Right atrium auricular region (tissue), 2 donors: ENCODE results near the gene RGS9. TPM values are rescaled to one million over a fixed set of nuclear protein-coding genes. Genes with fewer than 3 reads are reported as not detected.
"Not testable (repeated sequence)": the region's sequence is repeated elsewhere in the genome, so short reads cannot be mapped to it uniquely, and the experiment has no call there.

Source experiments
- DNase-seq: peaks from one replicate; pipeline ENCODE4 v3.0.0-alpha.2; 2019; ENCODE audit warnings: low spot score
- H3K27ac ChIP-seq, 2 donors: fragments of 200-600 bp; sonication (generic); 1 replicate in 1 of 2; 2 replicates in 1 of 2; pipeline ENCODE4 v1.5.1; 2016 to 2019
- H3K27me3 ChIP-seq, 2 donors: fragments of 200-600 bp; sonication (generic); one replicate each; pipeline versions ENCODE4 v1.5.1 to v1.6.0; 2017 to 2019
- H3K36me3 ChIP-seq: fragments of 200-600 bp; sonication (generic); one replicate; pipeline ENCODE4 v1.5.1; 2016
- H3K4me1 ChIP-seq, 2 donors: fragments of 200-600 bp; sonication (generic); one replicate each; pipeline versions ENCODE4 v1.5.1 to v1.6.0; 2017 to 2019
- H3K4me3 ChIP-seq, 2 donors: fragments of 200-600 bp; sonication (generic); 1 replicate in 1 of 2; 2 replicates in 1 of 2; pipeline ENCODE4 v1.5.1; 2017 to 2019; ENCODE audit warnings: mild to moderate bottlenecking in 1 of 2, moderate library complexity in 1 of 2
- H3K9me3 ChIP-seq, 2 donors: fragments of 200-600 bp; sonication (generic); one replicate each; pipeline ENCODE4 v1.5.1; 2019
- total RNA-seq, 2 donors: library from RNA; depleted of rRNA; stranded (reverse); fragments of >200 nt; gene quantifications; one replicate each; pipeline ENCODE4 v1.1.0, GENCODE V29; 2016
- TF ChIP-seq, protein P1 (sequence below), 2 donors: fragments of 200-600 bp; sonication (generic); IDR thresholded peaks; one replicate each; pipeline ENCODE4 v1.5.1; 2019; ENCODE audit warnings: antibody characterized with exemption in 2 of 2

RGS9 gene
- total RNA-seq: 1 to 10 TPM; 2.3 to 6.9 TPM

DNA sequence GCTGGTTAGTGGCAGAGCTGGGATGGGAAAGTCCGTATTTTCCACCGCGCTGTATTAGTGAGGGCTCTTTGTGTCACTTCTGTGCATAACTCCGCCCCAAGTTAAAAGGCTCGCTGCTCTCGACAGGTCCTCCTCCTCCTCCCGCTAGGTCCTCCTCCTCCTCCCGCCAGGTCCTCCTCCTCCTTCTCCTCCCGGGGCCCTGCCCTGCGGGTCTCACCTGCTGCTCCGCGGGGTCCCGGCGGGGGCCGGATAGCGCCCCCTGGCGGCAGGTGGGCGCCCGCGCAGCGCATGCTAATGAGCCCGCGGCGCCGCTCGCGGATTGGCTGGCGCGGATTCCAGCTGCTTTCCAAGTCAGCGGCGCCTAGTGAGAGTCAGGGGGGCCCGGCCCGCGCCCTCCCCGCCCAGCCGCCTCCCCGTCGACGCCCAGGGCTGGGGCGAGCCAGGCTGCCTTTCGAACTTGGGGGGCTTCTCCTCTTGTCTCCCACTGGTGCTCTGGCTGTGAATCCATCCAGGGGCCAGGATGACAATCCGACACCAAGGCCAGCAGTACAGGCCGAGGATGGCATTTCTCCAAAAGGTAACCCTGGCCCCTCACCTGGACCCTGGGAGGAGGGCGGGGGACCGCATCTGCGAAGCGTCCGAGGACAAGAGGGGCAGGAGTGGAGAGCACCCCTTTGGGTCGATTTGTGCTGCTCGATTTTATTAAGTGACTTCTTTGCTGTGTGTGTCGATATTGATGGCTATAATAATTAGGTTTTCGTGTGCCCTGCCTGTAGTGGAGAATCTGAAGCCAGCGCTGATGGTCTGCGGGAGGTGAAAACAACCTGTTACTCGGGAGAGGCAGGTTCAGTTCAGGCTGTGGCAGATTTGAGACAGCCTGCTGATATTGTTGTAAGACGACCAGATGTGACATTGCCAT, at the start of gene RGS9:
RGS9 (plus strand) TSS at position 350 of the 919 bp plus-strand sequence; CDS start at position 521, 171 bp downstream.
- TF ChIP-seq, protein P1, sequence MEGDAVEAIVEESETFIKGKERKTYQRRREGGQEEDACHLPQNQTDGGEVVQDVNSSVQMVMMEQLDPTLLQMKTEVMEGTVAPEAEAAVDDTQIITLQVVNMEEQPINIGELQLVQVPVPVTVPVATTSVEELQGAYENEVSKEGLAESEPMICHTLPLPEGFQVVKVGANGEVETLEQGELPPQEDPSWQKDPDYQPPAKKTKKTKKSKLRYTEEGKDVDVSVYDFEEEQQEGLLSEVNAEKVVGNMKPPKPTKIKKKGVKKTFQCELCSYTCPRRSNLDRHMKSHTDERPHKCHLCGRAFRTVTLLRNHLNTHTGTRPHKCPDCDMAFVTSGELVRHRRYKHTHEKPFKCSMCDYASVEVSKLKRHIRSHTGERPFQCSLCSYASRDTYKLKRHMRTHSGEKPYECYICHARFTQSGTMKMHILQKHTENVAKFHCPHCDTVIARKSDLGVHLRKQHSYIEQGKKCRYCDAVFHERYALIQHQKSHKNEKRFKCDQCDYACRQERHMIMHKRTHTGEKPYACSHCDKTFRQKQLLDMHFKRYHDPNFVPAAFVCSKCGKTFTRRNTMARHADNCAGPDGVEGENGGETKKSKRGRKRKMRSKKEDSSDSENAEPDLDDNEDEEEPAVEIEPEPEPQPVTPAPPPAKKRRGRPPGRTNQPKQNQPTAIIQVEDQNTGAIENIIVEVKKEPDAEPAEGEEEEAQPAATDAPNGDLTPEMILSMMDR (IDR thresholded peaks at IDR 0.05): peak; percentile 99 to 100
- H3K27me3 ChIP-seq: no peaks in the 10 kb centered on the region
- H3K4me1 ChIP-seq: peaks cover 0 to 10% of the 10 kb centered on the region in 2 donors
- H3K9me3 ChIP-seq: no peaks in the 10 kb centered on the region
- no peaks in the 10 kb centered on the region for H3K36me3 ChIP-seq
- peak; percentile 87 for DNase-seq
- peak within 1 kb of the TSS; percentile 32 to 52 for H3K4me3 ChIP-seq
- H3K27ac ChIP-seq: peak within 1 kb of the TSS in 1 of 2 donors; percentile 32

DNA sequence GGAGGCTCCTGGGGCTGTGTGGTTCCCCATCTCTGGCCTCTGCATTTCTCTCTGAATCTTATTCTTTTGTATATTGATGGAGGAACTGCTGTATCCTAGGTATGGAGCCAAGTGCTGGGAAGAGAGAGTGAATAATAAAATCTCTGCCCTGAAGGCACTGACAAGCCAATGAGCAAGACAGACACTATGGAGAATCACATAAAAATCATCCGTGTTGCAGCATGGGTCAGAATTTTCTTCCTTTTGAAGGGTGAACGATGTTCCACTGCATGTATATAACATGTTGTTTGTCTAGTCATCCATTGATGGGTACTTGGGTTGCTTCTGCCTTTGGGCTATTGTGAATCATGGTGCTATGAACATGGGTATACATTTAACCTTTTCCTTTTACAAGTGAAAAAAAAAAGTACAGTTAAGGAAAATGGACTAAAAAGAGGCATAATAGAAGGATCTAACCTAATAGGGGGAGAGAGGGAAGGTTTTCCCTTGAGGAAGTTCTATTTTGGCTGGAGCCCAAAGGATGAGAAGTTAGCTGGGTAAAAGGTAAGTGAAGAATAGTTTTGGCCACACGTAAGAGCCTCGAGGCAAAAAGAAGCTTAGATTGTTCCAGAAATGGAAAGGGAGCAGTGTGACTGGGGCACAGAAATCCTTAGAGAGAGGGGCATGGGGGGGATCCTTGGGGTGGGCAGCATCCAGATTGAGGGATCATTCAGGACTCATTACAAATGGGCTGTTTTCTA, 48.4 kb upstream of the RGS9 start:
- H3K4me3 ChIP-seq: no peak overlapping the region
- no peaks in the 10 kb centered on the region for H3K36me3 ChIP-seq
- no peak for DNase-seq
- H3K27me3 ChIP-seq: no peaks in the 10 kb centered on the region
- H3K9me3 ChIP-seq: no peaks in the 10 kb centered on the region
- TF ChIP-seq, protein P1 (IDR thresholded peaks at IDR 0.05): no peak
- H3K4me1 ChIP-seq: no peaks in the 10 kb centered on the region
- no peak overlapping the region for H3K27ac ChIP-seq

DNA sequence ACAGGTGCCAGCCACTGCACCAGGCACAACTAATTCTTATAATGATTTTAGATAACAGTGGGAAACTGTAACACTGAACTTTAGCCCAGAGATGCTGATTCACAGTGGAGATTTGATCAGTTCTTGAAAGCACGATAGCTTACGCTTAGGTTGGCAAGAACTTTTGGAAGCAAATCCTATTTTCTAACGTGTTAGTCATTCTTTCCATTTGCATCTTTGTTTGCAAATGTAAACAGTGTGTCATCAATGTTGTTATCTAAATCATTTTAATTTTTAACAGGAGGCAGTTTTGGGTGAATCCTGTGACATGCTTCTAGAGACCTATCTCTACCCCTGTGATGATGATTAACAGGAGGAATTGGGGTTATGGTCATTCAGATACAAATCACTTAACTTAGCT, 44.9 kb upstream of the RGS9 start:
- no peaks in the 10 kb centered on the region for H3K4me1 ChIP-seq
- TF ChIP-seq, protein P1 (IDR thresholded peaks at IDR 0.05): no peak
- no peak for DNase-seq

DNA sequence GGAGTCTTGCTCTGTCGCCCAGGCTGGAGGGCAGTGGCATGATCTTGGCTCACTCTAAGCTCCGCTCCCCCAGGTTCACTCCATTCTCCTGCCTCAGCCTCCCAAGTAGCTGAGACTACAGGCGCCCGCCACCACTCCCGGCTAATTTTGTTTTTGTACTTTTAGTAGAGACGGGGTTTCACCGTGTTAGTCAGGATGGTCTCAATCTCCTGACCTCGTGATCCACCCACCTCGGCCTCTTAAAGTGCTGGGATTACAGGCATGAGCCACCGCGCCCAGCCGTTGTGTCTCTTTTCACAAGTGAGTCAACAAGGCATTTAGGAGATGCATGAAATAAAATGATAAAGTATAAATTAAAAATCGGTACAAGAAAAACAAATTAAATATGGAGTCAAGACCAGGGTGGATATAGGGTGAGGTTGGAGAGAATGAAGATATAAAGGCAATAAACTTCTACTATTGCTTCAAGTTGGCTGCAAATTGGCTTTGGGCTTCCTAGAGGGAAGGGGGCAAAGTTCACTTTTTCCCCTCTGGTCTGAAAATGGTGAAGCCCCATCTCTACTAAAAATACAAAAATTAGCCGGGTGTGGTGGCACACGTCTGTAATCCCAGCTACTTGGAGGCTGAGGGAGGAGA, 44.3 kb upstream of the RGS9 start:
- not testable (repeated sequence) for H3K27ac ChIP-seq, H3K4me1 ChIP-seq, H3K27me3 ChIP-seq, DNase-seq, H3K9me3 ChIP-seq, H3K4me3 ChIP-seq, H3K36me3 ChIP-seq

More for the DNA sequence above, 44.9 kb upstream of the RGS9 start:
- Histone ChIP-seq H3K27ac (no peak overlapping the region), H3K9me3 (no peaks in the 10 kb centered on the region), H3K36me3 (no peaks in the 10 kb centered on the region), H3K4me3 (no peak overlapping the region), H3K27me3 (no peaks in the 10 kb centered on the region)

DNA sequence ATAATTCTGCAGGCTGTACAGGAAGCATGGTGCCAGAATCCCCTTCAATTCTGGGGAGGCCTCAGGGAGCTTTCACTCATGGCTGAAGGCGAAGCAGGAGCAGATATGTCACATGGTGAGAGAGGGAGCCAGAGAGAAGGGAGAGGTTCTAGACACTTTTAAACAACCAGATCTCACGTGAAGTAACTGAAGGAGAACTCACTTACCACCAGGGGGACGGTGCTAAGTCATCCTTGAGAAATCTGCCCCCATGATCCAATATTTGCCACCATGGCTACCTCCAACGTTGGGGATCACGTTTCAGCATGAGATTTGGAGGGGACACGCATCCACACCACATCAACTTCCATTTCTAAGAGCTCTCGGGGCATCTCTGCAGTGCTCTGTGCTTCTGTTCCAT, 43.2 kb upstream of the RGS9 start:
- TF ChIP-seq, protein P1 (IDR thresholded peaks at IDR 0.05): no peak

DNA sequence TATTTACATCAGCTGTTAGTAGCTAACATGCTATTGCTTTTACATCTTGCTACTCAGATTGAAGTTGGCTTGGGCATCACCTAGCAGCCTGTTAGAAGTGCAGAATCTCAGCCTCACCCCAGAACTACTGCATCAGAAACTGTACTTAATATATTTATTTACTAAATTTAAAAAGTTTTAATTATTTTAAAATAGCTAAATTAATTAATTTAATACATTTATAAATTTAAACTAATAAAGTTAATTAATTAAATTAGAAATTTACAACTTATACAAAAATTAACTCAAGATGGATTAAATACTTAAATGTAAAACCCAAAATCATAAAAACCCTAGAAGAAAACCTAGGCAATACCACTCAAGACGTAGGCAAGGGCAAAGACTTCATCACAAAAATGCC, 41.7 kb upstream of the RGS9 start:
- Histone ChIP-seq H3K4me1 (peaks cover 0 to 8% of the 10 kb centered on the region in 2 donors), H3K36me3 (no peaks in the 10 kb centered on the region), H3K9me3 (no peaks in the 10 kb centered on the region), H3K4me3 (no peak overlapping the region), H3K27me3 (no peaks in the 10 kb centered on the region), H3K27ac (no peak overlapping the region)
- DNase-seq: no peak
- TF ChIP-seq, protein P1 (IDR thresholded peaks at IDR 0.05): no peak

More for the DNA sequence above, 43.2 kb upstream of the RGS9 start:
- H3K27me3 ChIP-seq: no peaks in the 10 kb centered on the region
- H3K4me1 ChIP-seq: no peaks in the 10 kb centered on the region
- no peaks in the 10 kb centered on the region for H3K9me3 ChIP-seq
- no peak overlapping the region for H3K4me3 ChIP-seq
- DNase-seq: no peak
- no peak overlapping the region for H3K27ac ChIP-seq
- no peaks in the 10 kb centered on the region for H3K36me3 ChIP-seq

DNA sequence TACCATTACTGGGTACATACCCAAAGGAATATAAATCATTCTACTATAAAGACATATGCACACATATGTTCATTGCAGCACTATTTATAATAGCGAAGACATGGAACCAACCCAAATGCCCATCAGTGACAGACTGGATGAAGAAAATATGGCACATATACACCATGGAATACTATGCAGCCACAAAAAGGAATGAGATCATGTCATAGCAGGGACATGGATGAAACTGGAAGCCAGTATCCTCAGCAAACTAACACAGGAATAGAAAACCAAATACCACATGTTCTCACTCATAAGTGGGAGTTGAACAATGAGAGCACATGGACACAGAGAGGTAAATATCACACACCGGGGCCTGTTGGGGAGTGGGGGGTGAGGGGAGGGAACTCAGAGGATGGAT, 40.8 kb upstream of the RGS9 start:
- H3K36me3 ChIP-seq, DNase-seq, H3K4me3 ChIP-seq, H3K27me3 ChIP-seq, H3K9me3 ChIP-seq, H3K27ac ChIP-seq: not testable (repeated sequence)
- peaks cover 0 to 14% of the 10 kb centered on the region in 2 donors for H3K4me1 ChIP-seq
